ENCODE data around the gene TRUB2.

TRUB2 gene

DNA sequence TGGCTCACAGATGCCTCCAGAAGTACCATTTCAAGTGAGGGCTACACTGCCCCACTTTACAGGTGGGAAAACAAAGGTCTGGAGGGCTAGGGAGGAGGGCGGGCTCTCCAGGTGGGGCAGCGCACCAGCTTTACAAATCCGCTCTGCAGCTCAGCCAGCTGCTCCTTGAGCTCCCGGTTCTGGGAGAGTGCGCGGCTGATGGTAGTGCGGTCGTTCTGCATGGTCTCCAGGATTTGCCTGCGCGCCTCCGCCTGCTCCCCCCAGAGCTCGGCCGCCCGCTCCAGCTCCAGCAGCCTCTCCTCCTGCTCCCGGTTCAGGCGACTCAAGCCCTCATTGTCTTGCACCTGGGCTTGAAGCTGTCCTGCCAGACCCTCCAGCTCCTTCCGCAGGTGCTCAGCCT lies 61.9 kb downstream of the TRUB2 start:
- no peak for DNase-seq

- DNase-seq, result no peak
Observed at GRCh38 chr9:128259156-128259555, 63.1 kb downstream of the TRUB2 start.

GRCh38 chr9:128258326-128258725 lies 63.9 kb downstream of the TRUB2 start:
- DNase-seq, result no peak

DNA sequence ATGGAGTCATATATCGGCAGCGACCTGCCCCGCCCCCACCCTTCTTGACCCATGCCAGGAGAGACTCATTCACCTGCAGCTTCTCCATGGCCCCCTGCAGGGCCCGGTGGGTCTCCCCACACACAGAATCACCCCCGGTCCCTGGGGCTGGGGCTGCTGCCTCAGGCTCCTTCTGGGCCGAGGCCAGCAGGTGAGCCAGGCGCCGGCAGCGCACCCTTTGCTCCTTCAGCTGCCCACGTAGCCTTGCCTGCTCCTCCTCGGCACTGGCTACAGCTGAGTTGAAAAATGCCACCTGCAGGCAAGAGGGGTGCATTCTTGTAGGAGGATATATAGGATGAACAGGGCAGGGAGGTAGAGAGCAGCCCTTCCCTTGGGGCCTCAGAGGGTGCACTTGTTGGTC lies 64.3 kb downstream of the TRUB2 start:
- DNase-seq, result no peak

DNA sequence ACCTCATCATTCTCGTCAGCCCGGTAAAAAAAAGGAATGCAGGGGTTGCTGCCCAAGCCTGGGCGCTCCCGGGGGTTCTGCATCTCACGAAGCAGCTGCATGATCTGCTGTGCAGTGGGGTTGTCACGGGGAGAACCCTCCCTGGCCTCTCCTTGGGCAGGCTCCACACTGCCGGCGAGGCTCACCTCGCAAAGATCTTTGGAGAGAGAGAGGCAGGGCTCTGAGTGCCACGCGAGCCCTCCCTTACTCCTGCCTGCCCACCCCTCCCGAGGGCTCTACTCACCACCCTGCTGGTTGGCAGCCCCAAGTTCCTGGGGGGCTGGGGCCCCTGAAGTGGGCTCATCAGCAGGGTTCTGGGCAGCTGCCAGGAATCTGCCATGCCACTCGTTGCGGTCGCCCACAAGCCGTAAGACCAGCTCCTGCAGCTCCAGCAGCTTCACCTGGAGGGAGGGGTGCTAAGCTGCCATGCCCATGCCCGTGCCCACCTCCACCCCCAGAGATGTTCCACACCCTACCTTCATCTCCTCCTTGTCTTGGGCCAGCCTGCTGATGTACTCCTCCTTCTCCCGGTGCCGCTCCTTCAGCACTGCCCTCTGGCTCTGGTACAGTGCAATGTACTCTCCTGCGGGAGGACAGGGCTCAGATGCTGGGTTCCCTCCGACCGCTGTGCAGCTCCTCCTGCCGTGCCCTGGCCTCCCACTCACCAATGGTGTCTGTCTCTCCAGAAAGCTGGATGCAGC lies 65.0 kb downstream of the TRUB2 start:
- no peak for DNase-seq

Data from NCI-H2107 (cell line).